ENCODE measurements around the gene ZFYVE16.

- TF ChIP-seq POLR2A (IDR thresholded peaks at IDR 0.05; ENCODE audit: low read depth, low read length) (no peak), POLR2AphosphoS5 (IDR thresholded peaks at IDR 0.05; ENCODE audit: low read depth, low read length) (no peak), POU2F2 (IDR thresholded peaks at IDR 0.05; ENCODE audit: low read depth, low read length) (no peak), TAF1 (IDR thresholded peaks at IDR 0.05; ENCODE audit: low read depth, low read length) (no peak)
Measured at GRCh38 chr5:80389580-80389979, 18.3 kb upstream of the ZFYVE16 start.

Measured in GM12891 (cell line).